NCI-H2196 (cell line): ENCODE measurements around the gene ADGRL3.
"Not testable (repeated sequence)": the region's sequence is repeated elsewhere in the genome, so short reads cannot be mapped to it uniquely, and the experiment has no call there.

ENCODE experiments used
- DNase-seq: peaks from one replicate; lab custom pipeline; 2025; ENCODE audit not compliant: unreplicated experiment; lab: John Stamatoyannopoulos, UW

The ADGRL3 gene

GRCh38 chr4:61596606-61597340, 396.6 kb downstream of the ADGRL3 start:
- no peak for DNase-seq

GRCh38 chr4:61603086-61603485, 403.0 kb downstream of the ADGRL3 start:
- no peak for DNase-seq

GRCh38 chr4:61604054-61604453, 403.9 kb downstream of the ADGRL3 start:
- no peak for DNase-seq

GRCh38 chr4:61605984-61606383, 405.9 kb downstream of the ADGRL3 start:
- no peak for DNase-seq

- DNase-seq = no peak
Observed at GRCh38 chr4:61614231-61614630, 414.1 kb downstream of the ADGRL3 start.

GRCh38 chr4:61619528-61619927, 419.4 kb downstream of the ADGRL3 start:
- DNase-seq = no peak

GRCh38 chr4:61628282-61628681, 428.2 kb downstream of the ADGRL3 start:
- DNase-seq = no peak

- DNase-seq = no peak
Observed at GRCh38 chr4:61628727-61629126, 428.6 kb downstream of the ADGRL3 start.

- DNase-seq = no peak
Observed at GRCh38 chr4:61630548-61630947, 430.4 kb downstream of the ADGRL3 start.

GRCh38 chr4:61638591-61638990, 438.5 kb downstream of the ADGRL3 start:
- no peak for DNase-seq

GRCh38 chr4:61646746-61647350, 446.7 kb downstream of the ADGRL3 start:
- not testable (repeated sequence) for DNase-seq

GRCh38 chr4:61648264-61648663, 448.1 kb downstream of the ADGRL3 start:
- DNase-seq = no peak

GRCh38 chr4:61657016-61657415, 456.9 kb downstream of the ADGRL3 start:
- no peak for DNase-seq

GRCh38 chr4:61661960-61662359, 461.8 kb downstream of the ADGRL3 start:
- DNase-seq = no peak

- DNase-seq = no peak
Observed at GRCh38 chr4:61662362-61662761, 462.2 kb downstream of the ADGRL3 start.

GRCh38 chr4:61663310-61663709, 463.2 kb downstream of the ADGRL3 start:
- DNase-seq = no peak

GRCh38 chr4:61665649-61666048, 465.5 kb downstream of the ADGRL3 start:
- DNase-seq = no peak

- no peak for DNase-seq
Observed at GRCh38 chr4:61666244-61666643, 466.1 kb downstream of the ADGRL3 start.

- DNase-seq = no peak
Observed at GRCh38 chr4:61671599-61671998, 471.5 kb downstream of the ADGRL3 start.

- DNase-seq = no peak
Observed at GRCh38 chr4:61675464-61675863, 475.3 kb downstream of the ADGRL3 start.

- DNase-seq = no peak
Observed at GRCh38 chr4:61678297-61678696, 478.2 kb downstream of the ADGRL3 start.

- no peak for DNase-seq
Observed at GRCh38 chr4:61693520-61693919, 493.4 kb downstream of the ADGRL3 start.

GRCh38 chr4:61714387-61714911, 514.3 kb downstream of the ADGRL3 start:
- no peak for DNase-seq
